Liver (tissue), 9 donors: ENCODE measurements around the gene LSM4. TPM values are rescaled to one million over a fixed set of nuclear protein-coding genes. Genes with fewer than 3 reads are reported as not detected.
A peak's percentile ranks its signal among the peaks of the same experiment; 100 is the strongest.

Experiments used
- DNase-seq: peaks from one replicate; pipeline ENCODE4 v3.0.0-alpha.2; 2017; ENCODE audit warnings: low spot score
- H3K27ac ChIP-seq, 2 donors: one replicate each; pipeline ENCODE4 v1.7.0; 2013; ENCODE audit warnings: inconsistent platforms in 2 of 2, low read length in 2 of 2, control low read depth in 1 of 2, low read depth in 1 of 2, mild to moderate bottlenecking in 1 of 2
- H3K27me3 ChIP-seq, 4 donors: one replicate each; pipeline versions ENCODE4 v1.6.1 to v1.7.0; 2013; ENCODE audit warnings: low read length in 3 of 4, inconsistent platforms in 1 of 4, mild to moderate bottlenecking in 1 of 4, moderate library complexity in 1 of 4; ENCODE audit not compliant: control insufficient read depth in 4 of 4, insufficient read depth in 4 of 4
- H3K36me3 ChIP-seq, 4 donors: one replicate each; pipeline versions ENCODE4 v1.6.1 to v1.7.0; 2013; ENCODE audit warnings: low read length in 3 of 4, mild to moderate bottlenecking in 3 of 4, low read depth in 1 of 4, moderate library complexity in 1 of 4; ENCODE audit not compliant: control insufficient read depth in 4 of 4, insufficient read depth in 3 of 4
- H3K4me1 ChIP-seq, 4 donors: one replicate each; pipeline versions ENCODE4 v1.6.1 to v1.7.0; 2013; ENCODE audit warnings: low read length in 3 of 4, mild to moderate bottlenecking in 3 of 4, moderate library complexity in 1 of 4; ENCODE audit not compliant: control insufficient read depth in 4 of 4, insufficient read depth in 4 of 4
- H3K4me3 ChIP-seq, 3 donors: one replicate each; pipeline versions ENCODE4 v1.6.1 to v1.7.0; 2013; ENCODE audit warnings: low read length in 3 of 3, control low read depth in 1 of 3, low read depth in 1 of 3, mild to moderate bottlenecking in 1 of 3
- H3K9ac ChIP-seq, 2 donors: one replicate each; pipeline ENCODE4 v1.7.0; 2013; ENCODE audit warnings: low read length in 2 of 2, mild to moderate bottlenecking in 2 of 2, moderate library complexity in 2 of 2, control low read depth in 1 of 2, low read depth in 1 of 2
- H3K9me3 ChIP-seq, 4 donors: one replicate each; pipeline versions ENCODE4 v1.6.1 to v1.7.0; 2013; ENCODE audit warnings: low read length in 3 of 4; ENCODE audit not compliant: control insufficient read depth in 4 of 4
- ATF3 ChIP-seq: IDR thresholded peaks from 2 replicates; pipeline ENCODE4 v1.6.1; 2016; ENCODE audit warnings: antibody characterized with exemption
- CTCF ChIP-seq: fragments of 150-350 bp; IDR thresholded peaks from 2 replicates; pipeline ENCODE4 v1.5.1; 2017; ENCODE audit warnings: improper control_type of control experiment, low read depth, low read length; ENCODE audit not compliant: missing input control
- FOXA1 ChIP-seq: IDR thresholded peaks from 2 replicates; pipeline ENCODE4 v1.6.1; 2016; ENCODE audit warnings: antibody characterized with exemption
- FOXA2 ChIP-seq: IDR thresholded peaks from 2 replicates; pipeline ENCODE4 v1.6.1; 2016; ENCODE audit warnings: antibody characterized with exemption
- HNF4A ChIP-seq, 2 donors: conservative IDR thresholded peaks; 2 replicates each; pipeline ENCODE4 v1.6.1; 2016; ENCODE audit warnings: antibody characterized with exemption in 2 of 2, mild to moderate bottlenecking in 2 of 2
- HNF4G ChIP-seq: IDR thresholded peaks from 2 replicates; pipeline ENCODE4 v1.6.1; 2016; ENCODE audit warnings: antibody characterized with exemption
- JUND ChIP-seq, 2 donors: IDR thresholded peaks; 2 replicates each; pipeline ENCODE4 v1.6.1; 2016; ENCODE audit warnings: antibody characterized with exemption in 2 of 2
- MAX ChIP-seq: IDR thresholded peaks from 2 replicates; pipeline ENCODE4 v1.6.1; 2016; ENCODE audit warnings: antibody characterized with exemption
- NR2F2 ChIP-seq: IDR thresholded peaks from 2 replicates; pipeline ENCODE4 v1.6.1; 2016; ENCODE audit warnings: antibody characterized with exemption
- RAD21 ChIP-seq, 2 donors: IDR thresholded peaks; 2 replicates each; pipeline ENCODE4 v1.6.1; 2016; ENCODE audit warnings: antibody characterized with exemption in 2 of 2, mild to moderate bottlenecking in 2 of 2
- REST ChIP-seq: IDR thresholded peaks from 2 replicates; pipeline ENCODE4 v1.6.1; 2016; ENCODE audit warnings: antibody characterized with exemption, mild to moderate bottlenecking
- RXRA ChIP-seq, 2 donors: IDR thresholded peaks; 2 replicates each; pipeline ENCODE4 v1.6.1; 2017 to 2018; ENCODE audit warnings: antibody characterized with exemption in 2 of 2, mild to moderate bottlenecking in 1 of 2
- SP1 ChIP-seq: IDR thresholded peaks from 2 replicates; pipeline ENCODE4 v1.6.1; 2018; ENCODE audit warnings: antibody characterized with exemption, mild to moderate bottlenecking
- TAF1 ChIP-seq: conservative IDR thresholded peaks from 2 replicates; pipeline ENCODE4 v1.6.1; 2016; ENCODE audit warnings: antibody characterized with exemption, mild to moderate bottlenecking
- ZBTB33 ChIP-seq: IDR thresholded peaks from 2 replicates; pipeline ENCODE4 v1.6.1; 2016; ENCODE audit warnings: antibody characterized with exemption
- WGBS: extraction: QIAGEN DNeasy Blood & Tissue Kit; methylation state at CpG from one replicate; pipeline ENCODE4 v1.1.7; 2013; 5-methylcytosine and 5-hydroxymethylcytosine counted together
- polyA plus RNA-seq, 2 donors: library from polyadenylated mRNA; stranded (reverse) in 1 of 2; unstranded in 1 of 2; fragments of 200-250 nt in 1 of 2; fragments of >200 nt in 1 of 2; fragmentation: Nextera tagmentation in 1 of 2; extraction: Ambion mirVana in 1 of 2; gene quantifications; one replicate each; pipeline versions ENCODE4 v1.2.1 to v1.2.3, GENCODE V29; 2013 to 2015
- total RNA-seq, 2 donors: library from RNA; depleted of rRNA; stranded (reverse); fragments of >200 nt; gene quantifications; one replicate each; pipeline ENCODE4 v1.2.3, GENCODE V29; 2014
- donor health status: healthy.
- donor health status: healthy.
- donor health status: healthy.
- donor health status: healthy.
- donor health status: healthy.

Gene LSM4
- total and polyA plus RNA-seq, 4 donors, result 42.4 to 100 (median 75.1) TPM

- Histone ChIP-seq H3K4me3 (peak overlapping the region in 1 of 3 donors; percentile 57), H3K4me1 (peaks cover 3 to 9% (median 6%) of the 10 kb centered on the region in 4 donors), H3K36me3 (no peaks in the 10 kb centered on the region), H3K9ac (peak overlapping the region in 1 of 2 donors; percentile 42), H3K9me3 (no peaks in the 10 kb centered on the region), H3K27ac (peak overlapping the region; percentile 85), H3K27me3 (no peaks in the 10 kb centered on the region)
- WGBS, result 63% methylated on average over 21 of the region's 21 CpGs
- no peak for DNase-seq
- TF ChIP-seq NR2F2, result no peak
- no peak for TF ChIP-seq HNF4A (conservative IDR thresholded peaks at IDR 0.05)
- TF ChIP-seq RAD21 (IDR thresholded peaks at IDR 0.05), result no peak
- no peak for TF ChIP-seq FOXA2
- TF ChIP-seq SP1, result no peak
- no peak for TF ChIP-seq FOXA1
- TF ChIP-seq RXRA (IDR thresholded peaks at IDR 0.05), result no peak
- TF ChIP-seq TAF1, result no peak
- no peak for TF ChIP-seq ZBTB33
- no peak for TF ChIP-seq HNF4G
- TF ChIP-seq CTCF, result no peak
- no peak for TF ChIP-seq MAX
- no peak for TF ChIP-seq ATF3
- TF ChIP-seq REST, result no peak
- TF ChIP-seq JUND (IDR thresholded peaks at IDR 0.05), result no peak
Measured at GRCh38 chr19:18291019-18291524, 31.8 kb downstream of the LSM4 start.
